Neural progenitor cell (in vitro differentiated cells): ENCODE measurements around the gene PRKD3. TPM values are rescaled to one million over a fixed set of nuclear protein-coding genes. Genes with fewer than 3 reads are reported as not detected.

Experiments used
- DNase-seq: peaks from one replicate; pipeline ENCODE4 v3.0.0-alpha.2; 2016; ENCODE audit warnings: low spot score
- H2AFZ ChIP-seq: fragments of 200-600 bp; sonication (generic); replicated peaks from 2 replicates; pipeline ENCODE4 v1.6.1; 2016; ENCODE audit warnings: antibody characterized with exemption
- H3F3A ChIP-seq: fragments of 200-600 bp; sonication (generic); 2 replicates; pipeline ENCODE4 v1.6.1; 2016; ENCODE audit warnings: antibody characterized with exemption, low read depth
- H3K27ac ChIP-seq: fragments of 200-600 bp; sonication (generic); 2 replicates; pipeline ENCODE4 v1.5.1; 2016; ENCODE audit warnings: mild to moderate bottlenecking
- H3K27me3 ChIP-seq: fragments of 200-600 bp; sonication (generic); 2 replicates; pipeline ENCODE4 v1.6.1; 2016; ENCODE audit warnings: mild to moderate bottlenecking, moderate library complexity
- H3K36me3 ChIP-seq: fragments of 200-600 bp; sonication (generic); 2 replicates; pipeline ENCODE4 v1.5.1; 2016
- H3K4me1 ChIP-seq: fragments of 200-600 bp; sonication (generic); 2 replicates; pipeline ENCODE4 v1.6.1; 2016; ENCODE audit warnings: mixed run types
- H3K4me2 ChIP-seq: fragments of 200-600 bp; sonication (generic); 2 replicates; pipeline ENCODE4 v1.6.1; 2016
- H3K4me3 ChIP-seq: fragments of 200-600 bp; sonication (generic); 2 replicates; pipeline ENCODE4 v1.5.1; 2016
- H3K79me2 ChIP-seq: fragments of 200-600 bp; sonication (generic); 2 replicates; pipeline ENCODE4 v1.6.1; 2016; ENCODE audit warnings: low read depth
- H3K9ac ChIP-seq: fragments of 200-600 bp; sonication (generic); 2 replicates; pipeline ENCODE4 v1.6.1; 2016
- H3K9me3 ChIP-seq: fragments of 200-600 bp; sonication (generic); 2 replicates; pipeline ENCODE4 v1.5.1; 2016; ENCODE audit warnings: low read depth
- H4K20me1 ChIP-seq: fragments of 200-600 bp; sonication (generic); 2 replicates; pipeline ENCODE4 v1.6.1; 2016; ENCODE audit warnings: low read depth
- H3K27ac Mint-ChIP-seq: 3 replicates; pipeline ENCODE4 v1.8.0; 2021; ENCODE audit warnings: mixed read lengths
- H3K27me3 Mint-ChIP-seq: 2 replicates; pipeline ENCODE4 v1.8.0; 2022; ENCODE audit warnings: low read depth, mild to moderate bottlenecking, inconsistent platforms, moderate library complexity, mixed read lengths; ENCODE audit not compliant: insufficient read depth
- H3K36me3 Mint-ChIP-seq: 3 replicates; pipeline ENCODE4 v1.8.0; 2021; ENCODE audit warnings: mixed read lengths
- H3K4me1 Mint-ChIP-seq: 3 replicates; pipeline ENCODE4 v1.8.0; 2021; ENCODE audit warnings: mixed read lengths
- H3K4me3 Mint-ChIP-seq: 3 replicates; pipeline ENCODE4 v1.8.0; 2021; ENCODE audit warnings: mild to moderate bottlenecking, moderate library complexity, mixed read lengths
- H3K9me3 Mint-ChIP-seq: 3 replicates; pipeline ENCODE4 v1.8.0; 2020; ENCODE audit warnings: mixed read lengths
- EZH2 ChIP-seq: fragments of 200-600 bp; sonication (generic); IDR thresholded peaks from 2 replicates; pipeline ENCODE4 v1.6.1; 2017; ENCODE audit warnings: antibody characterized with exemption, mild to moderate bottlenecking, moderate library complexity
- EZH2phosphoT487 ChIP-seq: fragments of 200-600 bp; sonication (generic); IDR thresholded peaks from 2 replicates; pipeline ENCODE4 v1.6.1; 2017; ENCODE audit warnings: antibody characterized with exemption
- total RNA-seq: library from RNA; depleted of rRNA; stranded (reverse); fragments of >200 nt; gene quantifications from 2 replicates; pipeline ENCODE4 v1.2.3, GENCODE V29; 2015; ENCODE audit warnings: low replicate concordance
- TF ChIP-seq, protein P1 (sequence below): fragments of 200-600 bp; sonication (generic); IDR thresholded peaks from 2 replicates; pipeline ENCODE4 v1.5.1; 2017; ENCODE audit warnings: antibody characterized with exemption, mild to moderate bottlenecking

The PRKD3 gene
- total RNA-seq, 1 donor from 2014 or later, result 95.9 TPM

DNA sequence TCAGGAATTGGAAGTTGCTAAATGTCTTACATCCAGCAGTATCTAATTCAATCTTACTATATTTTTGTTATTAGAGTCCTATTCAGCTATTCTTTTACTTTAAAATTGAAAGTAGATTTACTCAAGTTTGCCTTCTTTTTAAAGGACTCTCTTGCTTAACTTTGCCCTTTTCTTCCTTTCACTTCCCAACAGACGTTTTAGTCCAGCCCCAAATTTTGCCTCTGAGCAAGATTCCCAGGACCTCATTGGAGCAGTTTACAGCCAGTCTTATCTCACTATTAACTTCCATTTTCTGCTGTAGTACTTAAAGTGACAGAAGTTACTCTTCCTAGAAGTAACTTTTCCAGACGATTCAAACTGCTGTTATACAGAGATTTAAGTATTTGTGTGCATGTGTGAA is 1.7 kb upstream of the PRKD3 start:
- H2AFZ ChIP-seq, result no peak overlapping the region
- Mint-ChIP-seq H3K4me1 (peaks cover 23% of the 10 kb centered on the region), H3K27me3 (peaks cover 8% of the 10 kb centered on the region), H3K4me3 (peak overlapping the region; percentile 46), H3K27ac (no peak overlapping the region), H3K9me3 (peaks cover 3% of the 10 kb centered on the region), H3K36me3 (peaks cover 3% of the 10 kb centered on the region)
- H3F3A ChIP-seq, result peaks cover 32% of the 10 kb centered on the region
- no peak for DNase-seq
- no peaks in the 10 kb centered on the region for H3K36me3 ChIP-seq
- no peak overlapping the region for H3K27ac ChIP-seq
- H3K4me3 ChIP-seq, result no peak overlapping the region
- peaks cover 33% of the 10 kb centered on the region for H3K27me3 ChIP-seq
- H3K4me1 ChIP-seq, result peaks cover 20% of the 10 kb centered on the region
- H3K9ac ChIP-seq, result no peak overlapping the region
- peaks cover 29% of the 10 kb centered on the region for H3K79me2 ChIP-seq
- peaks cover 22% of the 10 kb centered on the region for H4K20me1 ChIP-seq
- H3K9me3 ChIP-seq, result no peaks in the 10 kb centered on the region
- H3K4me2 ChIP-seq, result no peak overlapping the region
- TF ChIP-seq, protein P1, sequence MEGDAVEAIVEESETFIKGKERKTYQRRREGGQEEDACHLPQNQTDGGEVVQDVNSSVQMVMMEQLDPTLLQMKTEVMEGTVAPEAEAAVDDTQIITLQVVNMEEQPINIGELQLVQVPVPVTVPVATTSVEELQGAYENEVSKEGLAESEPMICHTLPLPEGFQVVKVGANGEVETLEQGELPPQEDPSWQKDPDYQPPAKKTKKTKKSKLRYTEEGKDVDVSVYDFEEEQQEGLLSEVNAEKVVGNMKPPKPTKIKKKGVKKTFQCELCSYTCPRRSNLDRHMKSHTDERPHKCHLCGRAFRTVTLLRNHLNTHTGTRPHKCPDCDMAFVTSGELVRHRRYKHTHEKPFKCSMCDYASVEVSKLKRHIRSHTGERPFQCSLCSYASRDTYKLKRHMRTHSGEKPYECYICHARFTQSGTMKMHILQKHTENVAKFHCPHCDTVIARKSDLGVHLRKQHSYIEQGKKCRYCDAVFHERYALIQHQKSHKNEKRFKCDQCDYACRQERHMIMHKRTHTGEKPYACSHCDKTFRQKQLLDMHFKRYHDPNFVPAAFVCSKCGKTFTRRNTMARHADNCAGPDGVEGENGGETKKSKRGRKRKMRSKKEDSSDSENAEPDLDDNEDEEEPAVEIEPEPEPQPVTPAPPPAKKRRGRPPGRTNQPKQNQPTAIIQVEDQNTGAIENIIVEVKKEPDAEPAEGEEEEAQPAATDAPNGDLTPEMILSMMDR, result no peak
- TF ChIP-seq EZH2 (no peak), EZH2phosphoT487 (no peak)

DNA sequence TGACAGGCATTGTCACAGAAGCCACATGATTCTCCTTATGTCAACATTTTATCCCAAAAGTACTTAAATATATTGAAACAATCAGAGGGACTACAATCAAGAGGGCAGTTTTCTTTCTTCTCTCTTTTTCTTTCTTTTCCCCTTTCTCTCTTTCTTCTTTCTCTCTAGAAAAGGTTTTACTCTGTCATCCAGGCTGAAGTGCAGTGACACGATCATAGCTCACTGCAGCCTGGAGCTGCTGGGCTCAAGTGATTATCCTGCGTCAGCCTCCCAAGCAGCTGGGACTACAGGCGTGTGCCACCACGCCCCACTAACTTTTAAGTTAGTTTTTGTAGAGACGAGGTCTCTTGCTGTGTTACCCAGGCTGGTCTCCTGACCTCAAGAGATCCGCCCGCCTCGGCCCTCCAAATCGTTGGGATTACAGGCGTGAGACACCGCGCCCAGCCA is 1.0 kb upstream of the PRKD3 start:
- H2AFZ ChIP-seq, result no peak overlapping the region
- H3K9me3 ChIP-seq, result no peaks in the 10 kb centered on the region
- Mint-ChIP-seq H3K9me3 (peaks cover 3% of the 10 kb centered on the region), H3K27me3 (peaks cover 8% of the 10 kb centered on the region), H3K36me3 (peaks cover 3% of the 10 kb centered on the region), H3K4me1 (peaks cover 23% of the 10 kb centered on the region), H3K4me3 (peak overlapping the region; percentile 81), H3K27ac (no peak overlapping the region)
- H3K4me1 ChIP-seq, result peaks cover 17% of the 10 kb centered on the region
- peaks cover 32% of the 10 kb centered on the region for H3F3A ChIP-seq
- TF ChIP-seq, protein P1, result no peak
- no peak for TF ChIP-seq EZH2
- no peak for TF ChIP-seq EZH2phosphoT487
- no peaks in the 10 kb centered on the region for H3K36me3 ChIP-seq
- H3K27ac ChIP-seq, result no peak overlapping the region
- H3K4me3 ChIP-seq, result peak overlapping the region; percentile 98
- H3K27me3 ChIP-seq, result peaks cover 33% of the 10 kb centered on the region
- peaks cover 35% of the 10 kb centered on the region for H3K79me2 ChIP-seq
- DNase-seq, result no peak
- H4K20me1 ChIP-seq, result peaks cover 28% of the 10 kb centered on the region
- H3K9ac ChIP-seq, result no peak overlapping the region
- H3K4me2 ChIP-seq, result no peak overlapping the region

DNA sequence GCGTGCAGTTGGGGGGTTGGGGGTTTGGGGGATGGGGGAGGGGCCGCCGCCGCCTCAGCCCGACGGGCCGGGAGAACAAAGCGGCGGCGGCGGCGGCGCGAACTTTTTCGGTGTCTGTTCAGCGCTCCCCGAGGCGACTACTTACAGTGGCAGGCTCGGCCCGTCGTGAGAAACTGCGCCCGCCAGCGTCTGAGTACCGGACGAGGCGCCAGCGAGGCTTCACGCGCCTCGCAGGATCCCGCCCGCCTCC is 172 bp downstream of the PRKD3 start:
- H3K9me3 ChIP-seq, result no peaks in the 10 kb centered on the region

More for the DNA sequence above, 172 bp downstream of the PRKD3 start:
- no peak for TF ChIP-seq EZH2
- TF ChIP-seq EZH2phosphoT487, result no peak
- TF ChIP-seq, protein P1, result no peak
- Mint-ChIP-seq H3K9me3 (peaks cover 3% of the 10 kb centered on the region), H3K36me3 (peaks cover 3% of the 10 kb centered on the region), H3K27me3 (peaks cover 8% of the 10 kb centered on the region), H3K4me3 (peak overlapping the region; percentile 72), H3K4me1 (peaks cover 23% of the 10 kb centered on the region), H3K27ac (no peak overlapping the region)
- H3K27ac ChIP-seq, result peak overlapping the region; percentile 89
- H3K4me2 ChIP-seq, result peak overlapping the region; percentile 94
- peak; percentile 95 for DNase-seq
- peaks cover 18% of the 10 kb centered on the region for H3K4me1 ChIP-seq
- peak overlapping the region; percentile 98 for H3K4me3 ChIP-seq
- peaks cover 32% of the 10 kb centered on the region for H3F3A ChIP-seq
- peaks cover 33% of the 10 kb centered on the region for H3K27me3 ChIP-seq
- H3K79me2 ChIP-seq, result peaks cover 47% of the 10 kb centered on the region
- no peaks in the 10 kb centered on the region for H3K36me3 ChIP-seq
- H4K20me1 ChIP-seq, result peaks cover 38% of the 10 kb centered on the region
- peak overlapping the region; percentile 87 for H3K9ac ChIP-seq
- H2AFZ ChIP-seq, result peak overlapping the region; percentile 87
